ENCODE measurements around the gene SHOX.

DNA sequence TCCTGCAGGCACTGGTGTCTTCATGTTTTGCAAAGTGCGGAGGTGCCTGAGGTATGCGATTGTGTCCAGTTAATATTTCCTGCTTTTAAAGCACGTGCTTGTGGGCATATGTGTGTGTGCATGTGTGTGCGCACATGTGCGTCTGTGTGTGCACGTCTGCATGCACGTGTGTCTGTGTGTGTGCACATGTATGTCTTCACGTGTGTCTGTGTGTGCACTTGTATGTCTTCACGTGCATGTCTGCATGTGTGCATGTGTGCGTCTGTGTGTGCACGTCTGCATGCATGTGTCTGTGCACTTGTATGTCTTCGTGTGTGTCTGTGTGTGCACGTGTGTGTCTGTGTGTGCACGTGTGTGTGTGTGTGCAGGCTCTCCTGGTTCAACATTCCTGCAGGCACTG is 49.5 kb downstream of the SHOX start:
- TF ChIP-seq POLR2AphosphoS5 (IDR thresholded peaks at IDR 0.05; ENCODE audit: low read depth, low read length) (no peak), SRF (IDR thresholded peaks at IDR 0.05; ENCODE audit: low read depth) (no peak), EZH2 (IDR thresholded peaks at IDR 0.05) (no peak), POLR2A (IDR thresholded peaks at IDR 0.05; ENCODE audit: borderline replicate concordance, extremely low read depth, insufficient read depth, insufficient read length) (no peak), CTCF (IDR thresholded peaks at IDR 0.05 in 2 of 3, conservative IDR thresholded peaks at IDR 0.05 in 1 of 3; ENCODE audit: borderline replicate concordance in 1 of 3, insufficient read depth in 1 of 3, low read depth in 2 of 3, low read length in 2 of 3) (no peak), ZFX (IDR thresholded peaks at IDR 0.05) (no peak), SIN3A (IDR thresholded peaks at IDR 0.05; ENCODE audit: low read depth) (no peak), CBX3 (IDR thresholded peaks at IDR 0.05; ENCODE audit: low read depth) (no peak), ZNF274 (IDR thresholded peaks at IDR 0.05; ENCODE audit: low read depth, low read length) (no peak), TCF7L2 (IDR thresholded peaks at IDR 0.05; ENCODE audit: borderline replicate concordance, extremely low read depth, insufficient read depth, insufficient read length) (no peak)
